ENCODE measurements around the gene CLCA1.
A peak's percentile ranks its signal among the peaks of the same experiment; 100 is the strongest.

Gene CLCA1

DNA sequence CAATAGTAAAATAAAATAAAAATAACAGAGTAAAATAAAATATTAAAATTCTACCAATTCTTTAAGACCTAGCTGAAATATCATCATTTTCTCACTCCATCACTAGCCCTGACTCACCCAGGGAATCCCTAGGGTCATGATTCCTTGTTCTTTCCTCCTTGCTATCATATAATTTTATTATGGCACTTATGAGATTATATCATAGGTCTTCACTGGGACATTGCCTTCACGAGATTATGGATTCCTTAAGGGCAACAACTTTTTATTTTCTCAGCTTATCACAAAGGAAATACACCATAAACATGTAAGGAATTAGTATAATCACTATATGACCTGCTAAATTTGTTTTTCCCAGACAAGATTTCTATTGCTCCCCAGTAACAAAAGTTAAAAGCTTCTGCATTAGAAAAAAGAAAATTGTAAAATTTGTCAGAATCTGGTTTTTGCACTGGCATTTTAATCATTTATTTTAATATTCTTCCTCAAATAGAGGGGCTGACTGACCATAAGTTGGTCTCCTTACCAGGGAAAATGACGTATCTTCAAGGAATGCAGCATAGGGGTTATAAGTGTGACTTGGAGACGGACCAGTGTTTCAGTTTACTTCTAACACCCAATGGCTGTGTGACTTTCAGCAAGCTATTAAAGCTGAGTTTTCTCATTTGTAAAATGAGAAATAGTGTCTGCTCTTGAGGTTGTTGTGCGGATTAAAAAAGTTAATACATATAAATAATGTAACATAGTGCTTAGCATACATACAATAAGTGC lies 69.4 kb downstream of the CLCA1 start:
- no peak for TF ChIP-seq CTCF (IDR thresholded peaks at IDR 0.05; ENCODE audit: low read length, missing control alignments)
- DNase-seq (ENCODE audit: low read depth): no peak
- no peak overlapping the region for H3K4me3 ChIP-seq (replicated peaks; ENCODE audit: low read depth, low read length)

- no peak overlapping the region for H3K4me3 ChIP-seq (replicated peaks; ENCODE audit: low read depth, low read length)
- no peak for DNase-seq (ENCODE audit: low read depth)
- no peak for TF ChIP-seq CTCF (IDR thresholded peaks at IDR 0.05; ENCODE audit: low read length, missing control alignments)
Measured at GRCh38 chr1:86538775-86539174, 70.0 kb downstream of the CLCA1 start.

- no peak for TF ChIP-seq CTCF (IDR thresholded peaks at IDR 0.05; ENCODE audit: low read length, missing control alignments)
- no peak for DNase-seq (ENCODE audit: low read depth)
- no peak overlapping the region for H3K4me3 ChIP-seq (replicated peaks; ENCODE audit: low read depth, low read length)
Measured at GRCh38 chr1:86541859-86542258, 73.1 kb downstream of the CLCA1 start.

GRCh38 chr1:86542631-86543030 lies 73.9 kb downstream of the CLCA1 start:
- DNase-seq (ENCODE audit: low read depth): peak; percentile 15
- H3K4me3 ChIP-seq (replicated peaks; ENCODE audit: low read depth, low read length): no peak overlapping the region
- no peak for TF ChIP-seq CTCF (IDR thresholded peaks at IDR 0.05; ENCODE audit: low read length, missing control alignments)

DNA sequence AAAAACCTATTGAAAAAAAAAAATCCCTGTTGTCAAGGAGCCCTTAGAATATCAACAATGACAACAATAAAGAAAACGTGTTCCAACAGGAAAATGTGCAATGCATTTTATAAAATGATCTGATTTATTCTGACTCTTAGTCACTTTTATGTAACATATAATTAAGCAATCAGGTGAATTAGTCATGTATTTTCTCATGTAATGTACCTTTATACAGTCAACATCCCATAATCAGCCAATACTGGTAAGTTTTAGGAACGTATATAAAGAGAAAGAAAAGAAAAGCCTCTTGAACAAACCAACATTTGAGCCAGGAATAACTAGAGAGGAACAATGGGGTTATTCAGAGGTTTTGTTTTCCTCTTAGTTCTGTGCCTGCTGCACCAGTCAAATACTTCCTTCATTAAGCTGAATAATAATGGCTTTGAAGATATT lies 78.1 kb downstream of the CLCA1 start, which contains the start of gene CLCA4:
Gene CLCA4 (plus strand): TSS at position 292 of the 435 bp plus-strand sequence. CDS start 42 bp downstream, at position 334.
- H3K4me3 ChIP-seq (replicated peaks; ENCODE audit: low read depth, low read length): no peak within 1 kb of the TSS
- no peak for DNase-seq (ENCODE audit: low read depth)
- TF ChIP-seq CTCF (IDR thresholded peaks at IDR 0.05; ENCODE audit: low read length, missing control alignments): no peak

- no peak for DNase-seq (ENCODE audit: low read depth)
- TF ChIP-seq CTCF (IDR thresholded peaks at IDR 0.05; ENCODE audit: low read length, missing control alignments): no peak
- no peak overlapping the region for H3K4me3 ChIP-seq (replicated peaks; ENCODE audit: low read depth, low read length)
Measured at GRCh38 chr1:86548839-86549238, 80.1 kb downstream of the CLCA1 start.

Data from fibroblast of pulmonary artery (primary cell).